Measurements from ENCODE around the gene KRT36.

The KRT36 gene

DNA sequence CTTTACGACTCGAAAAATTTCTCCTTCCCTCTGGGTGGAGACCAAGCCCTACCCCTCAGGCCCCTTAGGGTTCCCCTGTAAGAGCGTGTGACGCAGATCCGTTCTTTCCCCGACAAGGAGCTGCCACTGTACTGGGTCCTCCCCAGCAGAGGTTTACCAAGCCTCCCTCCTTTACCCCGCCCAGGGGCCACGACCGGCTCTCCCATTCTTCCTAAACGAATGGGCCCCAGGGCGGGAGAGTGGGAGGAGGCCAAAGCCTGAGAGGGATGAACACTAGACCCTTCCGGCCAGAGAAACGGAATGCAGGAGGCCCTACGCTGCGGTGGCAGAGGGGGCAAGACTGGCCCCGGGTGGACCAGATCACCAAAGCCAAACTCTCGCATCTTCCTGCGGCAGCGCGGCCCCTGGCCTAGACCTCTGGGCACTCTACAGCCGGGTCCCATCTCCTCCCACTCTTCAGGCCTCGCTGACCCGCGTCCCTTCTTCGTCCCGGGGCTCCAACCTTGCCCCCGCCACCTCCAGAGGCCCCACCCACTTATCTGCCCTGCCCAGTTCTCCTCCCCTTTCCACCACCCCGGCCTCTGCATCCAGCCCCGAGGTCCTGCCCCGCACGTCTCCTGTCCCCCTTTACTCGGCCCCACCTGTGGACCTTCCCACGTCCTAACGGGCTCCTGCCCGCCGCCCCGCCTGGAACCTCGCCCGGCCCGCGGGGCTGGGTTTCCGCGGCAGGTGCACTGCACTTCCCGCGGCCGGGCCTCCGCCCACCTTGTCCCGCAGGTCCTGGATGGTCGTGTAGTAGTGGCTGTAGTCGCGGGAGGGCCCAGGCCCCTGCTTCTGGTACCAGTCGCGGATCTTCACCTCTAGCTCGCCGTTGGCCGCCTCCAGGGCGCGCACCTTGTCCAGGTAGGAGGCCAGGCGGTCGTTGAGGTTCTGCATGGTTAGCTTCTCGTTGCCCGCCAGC is 37.6 kb upstream of the KRT36 start:
- Mint-ChIP-seq H3K27ac (no peak overlapping the region), H3K4me1 (peaks cover 12% of the 10 kb centered on the region), H3K36me3 (no peaks in the 10 kb centered on the region), H3K4me3 (peak overlapping the region; percentile 38), H3K9me3 (no peaks in the 10 kb centered on the region)
- no peak for DNase-seq (ENCODE audit: low spot score in 2 of 2)
- peak; percentile 15 for ATAC-seq

DNA sequence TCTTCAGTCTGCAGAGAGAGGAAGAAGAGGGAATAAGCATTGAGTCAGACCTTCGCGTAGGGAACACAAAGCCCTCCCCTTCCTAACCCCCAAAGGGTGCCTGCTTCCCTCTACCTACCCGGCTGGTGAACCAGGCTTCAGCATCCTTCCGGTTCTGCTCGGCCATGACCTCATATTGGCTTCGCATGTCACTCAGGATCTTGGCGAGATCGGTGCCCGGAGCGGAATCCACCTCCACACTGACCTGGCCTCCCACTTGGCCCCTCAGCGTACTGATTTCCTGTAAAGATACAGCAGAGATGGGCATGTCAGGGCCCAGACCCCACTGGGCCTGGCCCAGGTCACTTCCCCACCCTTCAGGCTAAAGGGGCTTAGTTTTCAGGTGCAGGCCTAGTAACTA is 34.6 kb upstream of the KRT36 start:
- ATAC-seq (no peak), DNase-seq (ENCODE audit: low spot score in 2 of 2) (no peak)
- H3K27ac Mint-ChIP-seq: no peak overlapping the region
- no peaks in the 10 kb centered on the region for H3K9me3 Mint-ChIP-seq
- no peaks in the 10 kb centered on the region for H3K36me3 Mint-ChIP-seq
- H3K4me3 Mint-ChIP-seq: no peak overlapping the region
- H3K4me1 Mint-ChIP-seq: peaks cover 9% of the 10 kb centered on the region

DNA sequence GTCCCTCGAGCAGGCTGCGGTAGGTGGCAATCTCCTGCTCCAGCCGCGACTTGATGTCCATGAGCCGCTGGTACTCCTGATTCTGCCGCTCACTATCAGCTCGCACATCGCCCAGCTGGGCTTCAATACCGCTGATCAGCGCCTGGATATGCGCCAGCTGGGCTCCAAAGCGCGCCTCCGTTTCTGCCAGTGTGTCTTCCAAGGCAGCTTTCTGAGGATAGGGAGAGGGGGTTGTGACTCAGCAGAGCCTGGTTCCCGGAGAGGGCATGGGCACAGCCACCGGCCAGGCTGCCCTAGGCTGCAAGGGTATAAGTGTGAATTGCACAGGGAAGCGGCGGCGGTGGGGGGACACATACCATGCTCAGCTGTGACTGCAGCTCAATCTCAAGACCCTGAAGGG is 34.1 kb upstream of the KRT36 start:
- Mint-ChIP-seq H3K4me3 (no peak overlapping the region), H3K36me3 (no peaks in the 10 kb centered on the region), H3K4me1 (peaks cover 6% of the 10 kb centered on the region), H3K9me3 (no peaks in the 10 kb centered on the region), H3K27ac (no peak overlapping the region)
- no peak for DNase-seq (ENCODE audit: low spot score in 2 of 2)
- ATAC-seq: no peak

DNA sequence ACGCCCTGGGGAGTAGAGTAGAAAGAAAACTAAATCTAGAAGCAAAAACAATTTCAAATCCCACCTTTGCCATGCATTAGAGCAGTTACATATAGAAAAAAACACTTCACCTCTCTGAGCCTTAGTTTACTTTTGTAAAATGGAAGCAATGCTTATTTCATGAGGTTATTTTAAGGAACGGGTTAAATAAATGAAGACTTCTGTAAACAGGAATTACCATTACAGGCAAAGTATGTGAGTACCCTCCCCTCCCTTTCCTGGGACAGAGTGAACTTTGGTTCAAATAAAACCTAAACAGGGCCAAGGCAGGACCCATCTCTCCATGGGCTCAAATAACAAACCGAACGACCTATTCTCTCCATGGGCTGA is 33.5 kb upstream of the KRT36 start:
- peaks cover 6% of the 10 kb centered on the region for H3K4me1 Mint-ChIP-seq
- DNase-seq (ENCODE audit: low spot score in 2 of 2): no peak
- no peaks in the 10 kb centered on the region for H3K36me3 Mint-ChIP-seq
- H3K4me3 Mint-ChIP-seq: no peak overlapping the region
- H3K9me3 Mint-ChIP-seq: no peaks in the 10 kb centered on the region
- no peak for ATAC-seq
- H3K27ac Mint-ChIP-seq: no peak overlapping the region

DNA sequence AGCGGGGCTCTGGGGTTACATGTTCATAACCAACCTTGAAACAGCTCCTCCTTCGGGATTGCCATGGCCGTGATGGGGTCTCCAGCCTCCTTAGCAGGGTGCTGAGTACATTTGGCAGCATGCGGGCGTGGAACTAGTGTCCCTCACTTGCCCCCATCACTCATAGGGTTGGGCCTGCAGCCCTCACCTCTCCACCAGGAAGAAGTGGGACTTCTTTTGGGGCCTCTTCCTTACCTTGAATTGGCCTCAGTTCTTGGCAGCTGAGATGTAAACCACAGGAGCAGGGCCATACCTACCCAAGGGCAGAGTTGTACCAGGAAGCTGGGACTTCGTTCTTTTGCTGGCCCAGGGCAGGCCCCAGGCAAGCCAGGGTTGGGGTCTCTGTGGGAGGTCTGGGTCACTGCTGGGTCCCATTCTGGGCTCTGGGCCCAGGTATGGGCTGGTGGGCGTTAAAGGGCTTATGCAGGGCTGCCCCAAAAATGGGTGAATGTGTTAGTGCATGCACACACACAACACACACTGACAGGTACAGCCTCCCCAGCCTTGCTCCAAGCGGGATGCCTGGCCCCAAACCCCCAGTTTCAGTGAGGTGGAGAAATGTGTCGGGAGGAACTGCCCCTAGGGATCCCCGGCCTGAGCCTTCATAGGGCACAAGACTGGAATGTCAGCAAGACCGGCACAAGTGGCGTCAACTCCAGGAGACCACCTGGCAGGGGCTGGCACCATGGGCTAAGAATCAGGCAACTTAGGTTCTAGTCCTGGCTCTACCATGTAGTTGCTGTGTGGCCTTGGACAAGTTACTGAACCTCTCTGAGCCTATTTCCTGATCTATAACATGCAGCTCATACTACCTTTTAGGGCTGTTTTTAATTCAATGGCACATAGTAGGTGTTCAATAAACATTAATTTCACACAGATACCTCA is 32.9 kb upstream of the KRT36 start:
- DNase-seq (ENCODE audit: low spot score in 2 of 2): no peak
- no peak overlapping the region for H3K4me3 Mint-ChIP-seq
- no peak overlapping the region for H3K27ac Mint-ChIP-seq
- H3K36me3 Mint-ChIP-seq: no peaks in the 10 kb centered on the region
- no peaks in the 10 kb centered on the region for H3K9me3 Mint-ChIP-seq
- peaks cover 6% of the 10 kb centered on the region for H3K4me1 Mint-ChIP-seq
- no peak for ATAC-seq

DNA sequence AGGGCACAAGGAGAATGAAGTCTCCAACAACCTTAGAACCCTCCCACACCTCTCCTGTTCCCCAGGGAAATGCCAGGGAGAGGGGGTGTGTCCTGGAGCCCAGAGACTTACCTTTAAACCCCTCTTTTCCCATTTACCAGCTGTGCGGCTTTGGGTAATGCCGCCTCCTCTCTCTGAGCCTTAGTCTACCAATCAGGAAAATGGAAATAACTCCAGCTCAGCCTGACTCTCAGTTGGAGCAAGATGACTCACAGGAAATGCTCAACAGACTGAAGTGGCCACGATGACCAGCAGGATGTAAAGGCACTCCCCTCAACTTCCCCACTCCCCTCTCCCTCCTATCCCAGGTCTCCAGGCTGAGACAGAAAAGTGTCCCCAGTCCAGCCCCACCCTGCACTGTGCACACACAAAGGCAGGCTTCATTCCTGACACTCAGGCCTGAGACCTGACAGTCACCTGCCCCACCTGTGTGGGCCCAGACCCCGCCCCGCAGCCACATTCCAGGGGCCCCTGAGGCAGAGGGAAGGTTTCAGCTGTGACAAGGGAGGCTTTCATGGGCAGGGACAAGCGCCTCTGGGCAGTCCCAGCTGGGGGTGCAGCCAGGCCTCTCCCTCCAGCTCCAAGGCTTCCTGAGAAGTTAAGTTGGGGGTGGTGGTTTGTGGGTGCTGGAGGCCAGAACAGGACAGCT is 32.0 kb upstream of the KRT36 start:
- H3K4me1 Mint-ChIP-seq: no peaks in the 10 kb centered on the region
- no peaks in the 10 kb centered on the region for H3K9me3 Mint-ChIP-seq
- no peak for DNase-seq (ENCODE audit: low spot score in 2 of 2)
- H3K36me3 Mint-ChIP-seq: no peaks in the 10 kb centered on the region
- no peak for ATAC-seq
- no peak overlapping the region for H3K4me3 Mint-ChIP-seq
- H3K27ac Mint-ChIP-seq: no peak overlapping the region

DNA sequence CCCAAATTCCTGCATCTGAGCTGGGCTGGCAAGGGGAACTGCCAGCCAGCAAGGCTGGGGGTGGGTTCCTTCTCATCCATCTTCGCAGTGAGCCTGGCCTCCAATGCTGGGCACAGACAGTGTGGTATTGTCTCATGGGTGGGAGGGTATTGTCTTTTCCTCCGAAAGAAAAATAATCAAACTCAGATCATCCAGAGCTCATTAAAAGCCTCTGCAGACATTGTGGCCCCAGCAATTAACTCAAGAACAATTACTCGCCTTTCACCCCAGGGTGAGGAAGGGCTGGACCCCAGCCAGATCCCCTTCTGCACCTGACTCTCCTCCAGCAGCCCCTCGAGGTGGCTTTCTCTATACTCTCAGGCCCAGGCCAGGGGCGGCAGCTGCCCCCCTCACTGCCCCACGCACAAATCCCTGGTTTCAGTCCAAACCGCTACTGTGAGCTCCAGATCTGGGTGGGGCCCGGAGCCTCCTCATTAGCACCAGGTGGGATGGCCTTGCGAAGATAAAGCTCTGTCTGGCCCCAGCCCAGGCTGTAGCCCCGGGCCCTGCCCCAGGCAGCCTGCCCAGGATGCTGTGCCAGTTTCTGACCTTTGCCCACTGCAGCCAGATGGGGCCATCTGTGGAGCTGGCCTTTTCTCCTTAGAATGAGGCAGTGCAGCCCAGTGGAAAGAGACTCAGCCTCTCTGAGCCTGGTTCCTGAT is 31.3 kb upstream of the KRT36 start:
- no peaks in the 10 kb centered on the region for H3K36me3 Mint-ChIP-seq
- H3K4me1 Mint-ChIP-seq: no peaks in the 10 kb centered on the region
- no peak for DNase-seq (ENCODE audit: low spot score in 2 of 2)
- H3K27ac Mint-ChIP-seq: no peak overlapping the region
- no peaks in the 10 kb centered on the region for H3K9me3 Mint-ChIP-seq
- H3K4me3 Mint-ChIP-seq: no peak overlapping the region
- ATAC-seq: no peak

DNA sequence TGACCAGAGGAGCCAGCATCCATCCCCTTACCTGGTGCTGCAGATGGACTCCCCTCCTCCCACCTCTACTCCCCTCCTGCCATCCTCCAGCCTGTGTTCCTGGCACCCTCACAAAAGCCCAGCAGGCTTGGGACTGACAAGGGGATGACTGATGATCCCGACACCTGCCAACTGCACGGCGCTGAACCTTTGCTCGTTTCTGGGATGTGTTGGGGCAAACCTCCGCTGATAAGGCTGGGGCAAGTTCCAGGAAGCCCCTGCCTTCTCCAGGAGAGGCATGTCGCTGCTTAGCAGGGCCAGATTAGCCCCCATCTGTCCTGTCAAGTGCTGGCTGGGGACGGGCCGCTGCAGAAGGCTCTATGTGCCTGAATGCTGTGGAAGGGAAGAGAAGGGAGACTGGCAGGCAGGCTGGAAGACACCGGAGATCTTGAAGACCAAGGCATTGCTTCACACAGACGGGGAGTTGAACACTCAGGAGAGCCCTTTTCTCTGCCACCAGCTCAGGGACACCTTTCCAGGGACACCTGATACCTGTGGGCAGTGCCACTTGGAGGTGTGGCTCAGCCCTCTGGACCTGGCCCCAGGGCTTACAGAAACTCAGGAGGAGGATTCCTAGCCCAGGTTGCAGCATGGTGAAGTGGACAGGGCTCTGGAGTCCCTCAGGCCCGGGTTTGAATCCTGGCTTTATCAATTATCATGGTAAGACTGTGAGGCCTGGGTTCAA is 30.0 kb upstream of the KRT36 start:
- no peak for ATAC-seq
- H3K27ac Mint-ChIP-seq: no peak overlapping the region

DNA sequence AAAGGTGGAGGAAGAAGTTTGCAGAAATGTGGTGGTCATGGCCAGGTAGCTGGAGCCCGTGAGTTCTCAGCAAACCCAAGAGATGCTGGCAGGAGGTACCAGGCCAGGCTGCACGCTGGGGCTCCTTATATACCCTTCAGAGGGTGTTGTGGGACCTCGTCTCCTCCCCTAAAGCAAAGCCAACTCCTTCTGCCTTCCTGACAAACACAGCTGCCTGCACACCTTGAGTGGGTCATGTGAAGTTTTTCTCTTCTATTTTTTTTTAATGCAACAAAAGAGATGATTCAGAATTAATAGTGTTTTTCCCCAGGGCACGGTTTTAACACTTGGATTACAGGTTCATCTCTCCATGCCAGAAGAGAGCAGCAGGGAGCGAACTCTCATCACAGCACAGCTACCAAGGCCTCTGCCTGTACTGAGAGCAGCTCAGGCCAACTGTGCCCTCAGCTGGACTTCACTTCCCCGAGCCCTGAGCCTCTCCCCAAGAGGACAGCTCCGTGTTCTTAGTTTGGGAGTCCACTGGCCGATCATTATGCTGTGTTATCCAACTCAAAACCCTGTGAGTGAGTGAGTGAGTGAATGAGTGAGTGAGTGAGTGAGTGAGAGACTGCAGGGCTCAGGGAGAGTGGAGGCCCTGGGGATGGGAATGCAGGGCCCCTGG is 29.2 kb upstream of the KRT36 start, which contains the start of gene KRT15:
Gene KRT15, minus strand, starts transcription at position 102 of the 661 bp plus-strand sequence. Its CDS starts 63 bp downstream, at position 39.
- Mint-ChIP-seq H3K9me3 (no peaks in the 10 kb centered on the region), H3K4me1 (no peaks in the 10 kb centered on the region), H3K36me3 (no peaks in the 10 kb centered on the region), H3K27ac (no peak within 1 kb of the TSS), H3K4me3 (no peak within 1 kb of the TSS)
- no peak for DNase-seq (ENCODE audit: low spot score in 2 of 2)
- ATAC-seq: no peak

More for the DNA sequence above, 30.0 kb upstream of the KRT36 start:
- DNase-seq (ENCODE audit: low spot score in 2 of 2): no peak
- Mint-ChIP-seq H3K4me1 (no peaks in the 10 kb centered on the region), H3K36me3 (no peaks in the 10 kb centered on the region), H3K9me3 (no peaks in the 10 kb centered on the region), H3K4me3 (no peak overlapping the region)

DNA sequence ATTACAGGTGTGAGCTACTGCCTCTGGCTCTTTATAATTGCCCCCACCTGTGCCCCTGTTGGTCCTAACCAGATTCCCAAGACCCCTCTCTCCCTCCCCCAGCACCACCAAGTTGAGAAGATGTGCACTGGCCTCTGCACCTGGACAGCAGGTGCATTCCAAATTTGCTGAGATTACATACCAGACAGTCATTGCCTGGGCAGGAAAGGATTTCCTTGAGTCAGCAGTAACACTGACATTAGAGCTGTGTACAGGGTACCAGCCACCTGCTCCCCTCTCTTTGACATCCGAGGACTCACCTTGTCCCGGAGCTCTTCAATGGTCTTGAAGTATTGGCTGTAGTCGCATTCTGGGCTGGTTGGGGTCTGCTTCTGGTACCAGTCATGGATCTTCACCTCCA is 28.3 kb upstream of the KRT36 start:
- Mint-ChIP-seq H3K27ac (no peak overlapping the region), H3K36me3 (no peaks in the 10 kb centered on the region), H3K9me3 (no peaks in the 10 kb centered on the region), H3K4me1 (no peaks in the 10 kb centered on the region), H3K4me3 (no peak overlapping the region)
- ATAC-seq: no peak
- no peak for DNase-seq (ENCODE audit: low spot score in 2 of 2)

DNA sequence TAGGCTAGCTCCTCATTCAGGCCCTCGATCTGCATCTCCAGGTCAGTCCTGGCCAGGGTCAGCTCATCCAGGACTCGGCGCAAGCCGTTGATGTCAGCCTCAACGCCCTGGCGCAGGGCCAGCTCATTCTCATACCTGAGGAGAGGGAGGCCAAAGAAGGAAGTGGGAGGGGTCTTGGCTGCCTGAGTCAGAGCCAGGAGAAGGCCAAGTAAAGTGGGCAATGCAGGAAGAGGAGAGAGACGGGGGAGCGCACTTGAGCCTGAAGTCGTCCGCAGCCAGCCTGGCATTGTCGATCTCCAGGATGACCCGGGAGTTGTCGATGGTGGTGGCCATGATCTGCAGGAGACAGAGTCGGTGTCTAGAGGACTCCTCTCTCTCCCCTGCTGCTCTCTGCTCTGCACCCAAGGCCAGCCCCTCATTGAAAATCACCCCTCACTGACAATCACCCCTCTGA is 27.1 kb upstream of the KRT36 start:
- Mint-ChIP-seq H3K9me3 (no peaks in the 10 kb centered on the region), H3K36me3 (no peaks in the 10 kb centered on the region), H3K4me3 (no peak overlapping the region), H3K4me1 (no peaks in the 10 kb centered on the region), H3K27ac (no peak overlapping the region)
- no peak for DNase-seq (ENCODE audit: low spot score in 2 of 2)
- no peak for ATAC-seq

DNA sequence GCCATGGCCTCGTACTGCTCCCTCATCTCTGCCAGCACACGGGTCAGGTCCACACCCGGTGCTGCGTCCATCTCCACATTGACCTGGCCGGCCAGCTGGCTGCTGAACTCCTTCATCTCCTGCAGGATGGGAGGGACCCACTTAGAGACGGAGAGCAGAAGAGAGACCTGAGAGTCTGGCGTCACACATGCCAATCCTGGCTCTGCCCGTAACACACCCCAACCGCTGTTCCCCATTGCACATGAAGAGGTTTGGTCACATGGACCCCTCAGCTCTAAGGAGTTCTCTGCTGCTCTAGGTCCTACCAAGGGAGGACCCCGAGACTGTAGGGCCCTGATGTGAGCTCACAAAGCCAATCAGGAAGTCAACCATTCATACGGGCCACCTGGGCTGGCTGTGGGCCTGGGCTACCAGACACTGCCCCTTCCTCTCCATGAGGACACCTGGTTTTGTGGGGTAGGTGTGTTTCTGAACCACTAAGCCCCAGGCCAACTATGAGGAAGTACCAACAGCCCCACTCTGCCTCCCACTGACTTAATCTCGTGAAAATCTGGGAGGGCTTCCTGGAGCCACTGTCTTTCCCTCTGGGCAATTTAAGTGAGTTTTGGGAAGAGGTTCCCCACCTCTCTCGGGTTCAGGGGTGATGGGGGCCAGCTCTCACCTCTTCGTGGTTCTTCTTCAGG is 26.6 kb upstream of the KRT36 start:
- no peak overlapping the region for H3K27ac Mint-ChIP-seq
- no peak for DNase-seq (ENCODE audit: low spot score in 2 of 2)
- no peaks in the 10 kb centered on the region for H3K9me3 Mint-ChIP-seq
- H3K4me3 Mint-ChIP-seq: no peak overlapping the region
- ATAC-seq: no peak
- H3K36me3 Mint-ChIP-seq: no peaks in the 10 kb centered on the region
- H3K4me1 Mint-ChIP-seq: no peaks in the 10 kb centered on the region

DNA sequence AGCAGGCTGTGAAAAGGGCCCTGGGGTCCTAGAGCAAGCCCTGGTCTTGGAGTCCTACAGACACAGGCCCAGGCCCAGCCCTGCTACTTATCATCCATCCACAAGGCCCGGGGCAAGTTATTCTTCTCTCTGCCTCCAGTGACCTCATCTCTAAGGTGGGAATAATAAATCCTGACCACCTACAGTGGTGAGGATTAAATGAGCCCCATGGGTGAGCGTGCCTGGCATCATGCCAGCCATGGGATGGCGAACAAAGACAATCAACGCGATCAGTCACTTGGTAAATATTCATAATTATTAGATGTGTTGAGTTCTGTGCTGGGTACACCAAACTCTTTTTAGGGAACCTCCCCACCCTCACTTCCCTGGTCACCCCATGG is 23.4 kb upstream of the KRT36 start:
- ATAC-seq (no peak), DNase-seq (ENCODE audit: low spot score in 2 of 2) (no peak)
- no peak overlapping the region for H3K4me3 Mint-ChIP-seq
- H3K36me3 Mint-ChIP-seq: no peaks in the 10 kb centered on the region
- H3K27ac Mint-ChIP-seq: no peak overlapping the region
- H3K9me3 Mint-ChIP-seq: no peaks in the 10 kb centered on the region
- H3K4me1 Mint-ChIP-seq: no peaks in the 10 kb centered on the region
